DND-41 (cell line): ENCODE measurements around the gene IRS2.

Experiments used
- CTCF ChIP-seq: IDR thresholded peaks from 2 replicates; pipeline ENCODE4 v1.5.1; 2012; ENCODE audit warnings: borderline replicate concordance, low read length, moderate library complexity, mild to moderate bottlenecking; ENCODE audit not compliant: poor library complexity, severe bottlenecking; ENCODE audit errors: extremely low read depth
- EZH2 ChIP-seq: IDR thresholded peaks from 3 replicates; pipeline ENCODE4 v1.6.1; 2012; ENCODE audit warnings: borderline replicate concordance, low read depth, mild to moderate bottlenecking, moderate library complexity, low read length, inconsistent platforms; ENCODE audit not compliant: severe bottlenecking

GRCh38 chr13:109760951-109761350 is 25.4 kb downstream of the IRS2 start:
- TF ChIP-seq CTCF (no peak), EZH2 (no peak)
